ENCODE data around the gene SDCCAG8. TPM values are rescaled to one million over a fixed set of nuclear protein-coding genes. Genes with fewer than 3 reads are reported as not detected.
"Not testable (repeated sequence)": the region's sequence is repeated elsewhere in the genome, so short reads cannot be mapped to it uniquely, and the experiment has no call there.

The SDCCAG8 gene
- total RNA-seq, 1 donor from 2014 or later = 26.7 TPM

GRCh38 chr1:243323491-243323890 is 67.7 kb downstream of the SDCCAG8 start:
- no peak for DNase-seq (ENCODE audit: extremely low spot score, unreplicated experiment)
- Mint-ChIP-seq H3K27ac (ENCODE audit: unreplicated experiment) (no peak overlapping the region), H3K27me3 (ENCODE audit: unreplicated experiment) (no peaks in the 10 kb centered on the region), H3K4me3 (ENCODE audit: unreplicated experiment) (no peak overlapping the region), H3K9me3 (ENCODE audit: unreplicated experiment) (no peaks in the 10 kb centered on the region), H3K36me3 (ENCODE audit: unreplicated experiment) (peaks cover 8% of the 10 kb centered on the region), H3K4me1 (ENCODE audit: unreplicated experiment) (peaks cover 5% of the 10 kb centered on the region)
- TF ChIP-seq CTCF (IDR thresholded peaks at IDR 0.05) = no peak

GRCh38 chr1:243325305-243325890 is 69.6 kb downstream of the SDCCAG8 start:
- H3K27me3 Mint-ChIP-seq (ENCODE audit: unreplicated experiment) = no peaks in the 10 kb centered on the region
- no peak for DNase-seq (ENCODE audit: extremely low spot score, unreplicated experiment)
- TF ChIP-seq CTCF (IDR thresholded peaks at IDR 0.05) = peak; percentile 77

GRCh38 chr1:243332440-243332839 is 76.6 kb downstream of the SDCCAG8 start:
- no peaks in the 10 kb centered on the region for H3K27me3 Mint-ChIP-seq (ENCODE audit: unreplicated experiment)
- no peak for DNase-seq (ENCODE audit: extremely low spot score, unreplicated experiment)
- H3K4me1 Mint-ChIP-seq (ENCODE audit: unreplicated experiment) = no peaks in the 10 kb centered on the region
- H3K4me3 Mint-ChIP-seq (ENCODE audit: unreplicated experiment) = no peak overlapping the region
- peaks cover 36% of the 10 kb centered on the region for H3K36me3 Mint-ChIP-seq (ENCODE audit: unreplicated experiment)
- H3K9me3 Mint-ChIP-seq (ENCODE audit: unreplicated experiment) = no peaks in the 10 kb centered on the region
- no peak for TF ChIP-seq CTCF (IDR thresholded peaks at IDR 0.05)
- H3K27ac Mint-ChIP-seq (ENCODE audit: unreplicated experiment) = no peak overlapping the region

More at GRCh38 chr1:243325305-243325890, 69.6 kb downstream of the SDCCAG8 start:
- Mint-ChIP-seq H3K9me3 (ENCODE audit: unreplicated experiment) (no peaks in the 10 kb centered on the region), H3K36me3 (ENCODE audit: unreplicated experiment) (peaks cover 1% of the 10 kb centered on the region), H3K27ac (ENCODE audit: unreplicated experiment) (no peak overlapping the region), H3K4me1 (ENCODE audit: unreplicated experiment) (peaks cover 3% of the 10 kb centered on the region), H3K4me3 (ENCODE audit: unreplicated experiment) (no peak overlapping the region)

GRCh38 chr1:243335292-243335691 is 79.5 kb downstream of the SDCCAG8 start:
- Mint-ChIP-seq H3K27ac (ENCODE audit: unreplicated experiment) (no peak overlapping the region), H3K27me3 (ENCODE audit: unreplicated experiment) (no peaks in the 10 kb centered on the region), H3K4me1 (ENCODE audit: unreplicated experiment) (no peaks in the 10 kb centered on the region), H3K4me3 (ENCODE audit: unreplicated experiment) (no peak overlapping the region), H3K36me3 (ENCODE audit: unreplicated experiment) (peaks cover 36% of the 10 kb centered on the region), H3K9me3 (ENCODE audit: unreplicated experiment) (no peaks in the 10 kb centered on the region)
- no peak for DNase-seq (ENCODE audit: extremely low spot score, unreplicated experiment)
- no peak for TF ChIP-seq CTCF (IDR thresholded peaks at IDR 0.05)

GRCh38 chr1:243336163-243336562 is 80.3 kb downstream of the SDCCAG8 start:
- Mint-ChIP-seq H3K27ac (ENCODE audit: unreplicated experiment) (no peak overlapping the region), H3K9me3 (ENCODE audit: unreplicated experiment) (no peaks in the 10 kb centered on the region), H3K27me3 (ENCODE audit: unreplicated experiment) (no peaks in the 10 kb centered on the region), H3K4me3 (ENCODE audit: unreplicated experiment) (no peak overlapping the region), H3K4me1 (ENCODE audit: unreplicated experiment) (no peaks in the 10 kb centered on the region), H3K36me3 (ENCODE audit: unreplicated experiment) (peaks cover 33% of the 10 kb centered on the region)
- no peak for TF ChIP-seq CTCF (IDR thresholded peaks at IDR 0.05)
- DNase-seq (ENCODE audit: extremely low spot score, unreplicated experiment) = no peak

GRCh38 chr1:243338848-243339247 is 83.0 kb downstream of the SDCCAG8 start:
- not testable (repeated sequence) for H3K27ac Mint-ChIP-seq (ENCODE audit: unreplicated experiment); H3K4me1 Mint-ChIP-seq (ENCODE audit: unreplicated experiment); H3K27me3 Mint-ChIP-seq (ENCODE audit: unreplicated experiment); DNase-seq (ENCODE audit: extremely low spot score, unreplicated experiment); H3K9me3 Mint-ChIP-seq (ENCODE audit: unreplicated experiment); H3K4me3 Mint-ChIP-seq (ENCODE audit: unreplicated experiment)
- H3K36me3 Mint-ChIP-seq (ENCODE audit: unreplicated experiment) = peaks cover 15% of the 10 kb centered on the region
